T-helper 9 cell (primary cell): ENCODE data around the gene PSAT1.

Source experiments
- DNase-seq: peaks from one replicate; pipeline ENCODE4 v3.0.0-alpha.2; 2020

Gene PSAT1

GRCh38 chr9:78292716-78293497, 4.0 kb upstream of the PSAT1 start:
- no peak for DNase-seq

DNA sequence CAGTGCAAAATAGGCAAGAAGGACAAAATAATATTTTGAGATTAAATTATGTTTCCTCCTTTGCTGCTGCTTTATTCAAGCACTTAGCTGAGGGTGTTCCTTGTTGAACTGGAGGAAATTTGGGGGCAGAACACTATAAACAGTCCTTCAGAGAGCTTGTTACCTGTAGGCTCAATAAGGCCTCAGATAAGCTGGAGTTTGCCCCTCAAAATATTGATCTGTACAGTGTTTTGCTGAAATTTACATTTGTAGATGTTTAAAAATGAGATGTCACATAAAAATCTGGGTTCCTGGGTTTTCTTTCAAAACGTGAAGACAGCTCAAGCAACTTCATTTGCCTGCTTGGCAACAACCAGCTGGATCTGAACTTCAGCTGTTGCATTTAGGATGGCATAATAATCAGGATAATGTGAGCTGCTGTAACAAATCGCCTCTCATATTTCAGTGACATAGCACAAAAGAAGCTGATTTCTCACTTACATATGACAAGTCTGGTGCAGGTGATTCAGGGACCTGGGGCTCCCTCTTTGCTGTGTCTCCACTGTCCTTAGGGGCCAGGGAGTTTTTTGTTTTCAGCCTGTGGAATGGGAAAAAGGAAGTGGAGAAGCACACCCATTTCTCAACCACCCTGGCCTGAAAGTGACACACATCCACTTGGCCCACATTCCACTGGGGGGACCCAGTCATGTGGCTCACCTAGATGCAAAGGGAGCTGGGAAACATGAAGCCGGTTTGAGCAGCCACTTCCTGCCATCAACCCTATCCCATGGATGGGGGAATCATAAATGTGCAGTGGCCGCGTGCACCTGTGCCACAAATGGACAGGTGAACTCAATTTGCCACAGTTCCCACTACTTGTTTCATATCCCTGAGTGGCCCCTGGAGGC, 2.4 kb upstream of the PSAT1 start:
- no peak for DNase-seq

GRCh38 chr9:78295177-78295575, 1.7 kb upstream of the PSAT1 start:
- no peak for DNase-seq

GRCh38 chr9:78295731-78296130, 1.2 kb upstream of the PSAT1 start:
- no peak for DNase-seq

DNA sequence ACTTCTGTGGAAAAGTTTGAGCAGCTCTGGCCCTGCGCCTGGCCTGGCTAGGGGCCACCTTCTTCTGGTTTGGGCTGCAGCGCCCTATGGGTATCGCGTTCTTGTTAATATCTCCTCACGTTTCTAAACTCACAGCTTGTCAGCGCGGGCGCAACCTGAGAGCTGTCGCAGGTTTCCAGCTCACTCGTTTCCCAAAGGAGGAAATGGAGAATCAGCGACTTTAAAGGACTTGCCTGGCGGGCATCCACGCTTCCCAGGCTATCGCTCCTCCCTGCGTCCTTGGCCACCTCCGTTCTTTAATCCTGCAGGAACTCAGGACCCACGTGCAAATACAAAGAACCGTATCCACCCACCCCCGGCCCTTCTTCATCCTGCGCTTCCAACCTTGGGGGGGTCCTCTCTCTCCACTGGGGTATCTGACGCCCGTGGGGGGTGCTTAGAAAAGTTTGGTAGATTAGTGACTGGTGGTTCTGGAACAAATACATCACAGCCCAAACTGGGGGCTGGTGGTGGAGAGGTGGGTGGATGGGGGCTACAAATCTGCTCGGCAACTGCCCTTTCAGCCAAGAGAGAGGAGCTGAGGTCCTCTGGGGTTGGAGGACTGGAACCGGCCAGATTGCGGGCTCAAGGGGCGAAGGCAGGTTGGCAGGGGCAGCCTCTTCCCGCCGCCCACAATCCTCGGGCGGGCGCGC, 578 bp upstream of the PSAT1 start:
- no peak for DNase-seq

- DNase-seq = no peak
Observed at GRCh38 chr9:78297672-78297961, 692 bp downstream of the PSAT1 start.

DNA sequence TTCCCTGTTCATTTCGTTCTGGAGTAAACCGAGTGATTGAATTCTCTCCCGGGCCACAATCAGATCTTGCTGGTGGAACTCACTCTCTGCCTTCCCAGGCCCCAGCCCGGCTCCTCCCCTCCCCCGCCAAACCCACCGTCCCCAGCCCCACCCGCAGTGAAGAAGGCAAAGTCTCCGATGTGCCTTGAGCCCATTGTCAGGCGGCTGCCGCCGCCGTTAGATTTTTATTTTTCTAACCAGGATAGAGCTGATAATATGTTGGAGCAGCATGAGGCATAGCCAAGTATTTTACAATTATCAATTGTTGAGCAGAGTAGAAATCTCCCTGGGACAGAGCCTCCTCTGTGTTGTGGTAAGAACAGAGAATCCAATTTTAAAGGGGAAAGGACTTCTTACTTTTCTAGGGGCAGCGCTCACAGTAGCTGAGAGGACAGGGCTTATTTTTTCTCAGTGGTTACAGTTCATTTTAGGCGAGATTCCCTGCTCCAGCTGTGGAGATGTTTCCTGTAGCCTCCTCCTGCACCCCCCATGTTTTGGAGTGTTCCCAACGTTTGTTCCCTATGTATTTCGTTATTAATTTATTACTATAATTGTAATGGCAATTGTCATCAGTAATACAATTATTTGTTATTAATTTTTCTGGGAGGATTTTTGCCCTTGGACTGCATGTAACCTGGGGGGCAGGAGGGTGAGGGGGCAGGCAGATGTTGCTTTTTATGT, 1.3 kb downstream of the PSAT1 start:
- no peak for DNase-seq

GRCh38 chr9:78300209-78300608, 3.3 kb downstream of the PSAT1 start:
- DNase-seq = no peak

DNA sequence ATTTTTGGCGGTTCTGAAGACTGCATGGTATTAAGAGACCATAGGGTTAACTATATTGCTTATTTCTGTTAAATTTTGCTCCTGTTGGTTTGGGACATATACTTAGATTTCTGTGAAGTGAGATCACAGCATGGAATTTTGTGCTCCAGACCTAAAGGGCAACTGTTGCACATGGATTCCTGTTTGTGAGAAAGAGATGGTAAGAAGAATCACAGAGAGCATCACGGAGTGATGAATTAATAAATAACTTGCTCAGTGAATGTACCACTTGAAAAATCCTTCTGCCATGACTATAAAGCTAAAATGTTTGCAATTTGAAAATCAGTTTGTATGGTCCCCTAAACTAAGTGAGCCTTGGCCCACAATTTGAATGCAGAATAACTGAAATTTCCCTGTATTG, 4.5 kb downstream of the PSAT1 start:
- no peak for DNase-seq

GRCh38 chr9:78303377-78304062, 6.6 kb downstream of the PSAT1 start:
- DNase-seq = no peak

- DNase-seq = no peak
Observed at GRCh38 chr9:78304357-78304756, 7.4 kb downstream of the PSAT1 start.

GRCh38 chr9:78306222-78307076, 9.5 kb downstream of the PSAT1 start:
- DNase-seq = no peak

DNA sequence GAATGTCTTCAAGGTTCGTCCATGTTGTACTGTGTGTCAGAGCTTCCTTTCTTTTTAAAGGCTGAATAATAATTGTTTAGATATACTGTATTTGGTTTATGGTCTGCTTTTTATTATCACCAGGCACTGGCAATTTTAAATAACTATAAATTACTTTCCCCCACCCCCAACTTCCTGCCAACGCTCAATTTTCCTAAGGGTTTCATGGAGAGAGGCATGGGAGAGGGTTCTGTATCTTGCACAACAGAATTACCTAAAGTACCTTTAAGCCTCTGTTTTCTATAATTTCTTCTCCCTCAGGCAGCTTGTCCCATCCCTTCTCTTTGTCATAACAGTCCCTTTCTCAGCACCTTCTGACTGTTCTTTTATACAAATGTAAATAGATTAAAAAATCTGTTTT, 10.4 kb downstream of the PSAT1 start:
- DNase-seq = no peak

GRCh38 chr9:78309066-78309465, 12.1 kb downstream of the PSAT1 start:
- DNase-seq = no peak

DNA sequence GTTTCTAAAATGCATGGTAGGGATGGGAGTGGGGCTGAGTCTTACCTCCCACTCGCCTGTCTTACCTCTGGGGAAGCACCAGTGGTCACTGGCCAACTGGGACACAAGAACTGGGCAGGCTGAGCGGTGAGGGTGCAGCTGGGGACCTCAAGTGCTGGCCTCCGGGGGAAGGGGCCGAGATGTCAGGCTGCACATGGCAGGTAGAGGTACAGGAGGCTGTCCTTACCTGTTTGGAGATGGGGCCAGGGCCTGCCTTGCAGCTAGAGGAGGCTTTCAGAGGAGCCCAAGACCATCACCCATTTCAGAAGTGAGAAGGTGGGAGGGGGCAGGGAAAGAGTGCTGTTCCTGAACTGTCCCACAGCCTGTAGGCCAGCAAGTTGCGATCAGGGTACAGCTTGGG, 14.2 kb downstream of the PSAT1 start:
- no peak for DNase-seq

DNA sequence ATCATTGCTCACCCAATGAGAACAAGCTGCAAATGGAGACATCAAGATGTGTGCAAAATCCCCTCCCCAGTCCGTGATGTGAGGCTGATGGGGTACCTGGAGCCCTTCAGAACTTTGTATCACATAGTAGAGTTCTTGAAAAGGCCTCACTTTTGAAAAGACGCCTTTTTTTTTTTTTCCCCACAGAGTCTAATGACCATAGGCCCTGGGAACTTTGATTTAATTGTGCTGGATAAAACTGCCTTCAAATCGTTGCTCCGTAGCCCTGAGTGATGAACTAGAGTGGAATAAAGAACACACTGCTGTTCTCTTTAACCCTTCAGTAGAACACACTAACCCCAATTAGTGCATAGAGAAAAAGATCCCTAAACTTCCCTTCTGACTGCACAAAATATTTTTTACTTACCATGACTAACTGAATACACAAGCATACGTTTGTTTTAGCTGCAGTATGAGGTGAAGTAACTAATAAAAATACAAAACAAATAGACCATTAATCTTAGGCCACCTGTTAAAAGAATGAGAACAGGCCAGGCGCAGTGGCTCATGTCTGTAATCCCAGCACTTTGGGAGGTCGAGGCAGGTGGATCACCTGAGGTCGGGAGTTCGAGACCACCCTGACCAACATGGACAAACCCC, 15.1 kb downstream of the PSAT1 start:
- DNase-seq = no peak

DNA sequence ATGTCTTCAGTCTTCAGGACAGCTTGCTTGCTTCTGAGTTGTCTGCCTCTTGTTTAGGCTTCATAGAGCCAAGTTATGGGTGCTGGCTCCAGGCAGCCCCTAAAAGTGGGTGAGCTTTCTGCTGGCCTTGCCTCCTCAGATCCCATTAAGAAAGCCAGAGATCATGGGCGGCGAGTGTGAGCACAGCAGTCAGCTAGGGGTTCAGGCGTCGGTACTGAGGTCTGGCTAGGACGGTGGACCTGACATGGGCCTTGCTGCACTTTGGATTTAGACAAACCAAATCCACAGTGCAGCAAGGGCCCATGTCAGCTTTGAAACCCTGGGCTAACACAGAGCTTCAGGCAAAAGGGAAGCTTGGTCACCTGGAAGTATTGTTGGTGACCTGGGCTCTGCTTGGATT, 17.6 kb downstream of the PSAT1 start:
- DNase-seq = no peak

DNA sequence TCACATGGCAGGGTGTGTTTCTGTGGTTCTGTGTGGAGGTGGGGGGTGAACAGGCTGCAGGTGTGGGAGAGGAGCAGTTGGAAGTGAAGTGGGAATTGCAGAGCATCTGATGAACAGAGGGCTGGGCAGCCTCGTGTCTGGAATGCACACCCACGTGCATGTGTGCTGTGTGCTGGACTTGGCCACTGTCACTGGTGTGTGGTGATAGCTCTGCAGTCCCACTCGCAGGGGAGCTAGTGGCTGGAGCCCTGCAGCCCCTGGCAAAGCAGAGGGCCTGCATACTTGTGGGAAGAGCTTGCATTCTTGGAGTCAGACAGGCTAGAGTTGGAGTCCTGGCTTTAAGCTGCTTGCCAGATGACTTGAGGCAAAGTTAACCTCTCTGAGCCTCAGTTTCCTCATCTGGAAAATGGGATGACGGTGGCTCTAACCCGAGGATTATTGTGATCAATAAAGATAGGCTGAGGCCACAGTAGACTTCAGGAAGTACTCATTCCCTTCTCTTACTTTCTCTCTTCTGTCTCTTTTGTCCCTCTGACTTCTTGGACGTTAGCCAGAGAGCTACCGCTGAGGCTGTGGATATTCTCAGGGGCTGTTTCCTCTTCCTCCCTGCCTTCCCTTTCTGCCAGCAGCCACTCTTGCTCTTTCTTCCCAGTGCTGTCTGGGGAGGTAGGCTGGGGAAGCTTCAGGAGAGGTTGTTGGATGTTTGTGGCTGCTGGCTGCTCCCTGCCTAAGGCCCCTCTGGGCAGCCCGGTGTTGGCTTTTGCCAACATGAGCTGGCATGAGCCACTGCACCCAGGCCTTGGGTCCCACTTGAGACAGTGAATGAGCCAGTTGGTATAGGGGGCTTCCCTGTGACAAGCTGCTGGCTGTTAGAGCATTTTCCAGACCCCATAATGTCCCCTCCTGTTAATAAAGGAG, 18.3 kb downstream of the PSAT1 start:
- no peak for DNase-seq

DNA sequence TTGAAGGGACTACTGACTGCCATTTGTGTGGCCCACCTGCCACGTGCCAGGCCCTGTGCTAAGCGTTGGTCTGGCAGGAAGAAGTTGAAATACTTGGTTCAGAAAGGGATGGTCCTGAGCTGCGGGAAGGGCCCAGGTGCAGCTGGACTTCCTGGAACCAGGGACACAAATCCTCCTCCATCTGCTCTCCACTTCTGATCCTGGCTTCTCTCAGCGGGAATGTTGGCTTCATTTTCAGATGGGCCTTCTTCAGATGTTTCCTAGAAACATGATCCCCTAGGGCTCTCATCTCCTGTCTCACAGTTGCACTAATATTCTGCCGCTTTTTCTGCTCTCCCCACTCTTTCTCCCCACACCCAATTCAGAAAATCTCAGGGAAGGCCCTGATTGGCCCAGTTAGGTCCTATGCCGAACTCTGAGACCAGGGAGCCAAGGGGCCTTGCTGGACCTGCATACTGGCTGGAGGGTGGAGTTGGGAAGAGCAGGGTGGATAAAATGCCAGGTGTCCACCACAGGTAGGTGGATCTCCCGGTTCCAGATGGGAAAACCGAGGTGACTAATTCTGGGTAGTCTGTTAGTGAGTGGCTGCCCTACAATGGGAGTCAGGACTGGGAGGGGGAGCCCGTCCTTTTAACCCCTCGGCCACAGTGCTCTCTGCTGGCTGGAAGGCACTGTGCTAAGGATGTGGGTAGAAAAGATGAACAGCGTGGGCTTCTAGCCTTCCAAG, 19.4 kb downstream of the PSAT1 start:
- DNase-seq = no peak
